ENCODE data around the gene EPHA2.

DNA sequence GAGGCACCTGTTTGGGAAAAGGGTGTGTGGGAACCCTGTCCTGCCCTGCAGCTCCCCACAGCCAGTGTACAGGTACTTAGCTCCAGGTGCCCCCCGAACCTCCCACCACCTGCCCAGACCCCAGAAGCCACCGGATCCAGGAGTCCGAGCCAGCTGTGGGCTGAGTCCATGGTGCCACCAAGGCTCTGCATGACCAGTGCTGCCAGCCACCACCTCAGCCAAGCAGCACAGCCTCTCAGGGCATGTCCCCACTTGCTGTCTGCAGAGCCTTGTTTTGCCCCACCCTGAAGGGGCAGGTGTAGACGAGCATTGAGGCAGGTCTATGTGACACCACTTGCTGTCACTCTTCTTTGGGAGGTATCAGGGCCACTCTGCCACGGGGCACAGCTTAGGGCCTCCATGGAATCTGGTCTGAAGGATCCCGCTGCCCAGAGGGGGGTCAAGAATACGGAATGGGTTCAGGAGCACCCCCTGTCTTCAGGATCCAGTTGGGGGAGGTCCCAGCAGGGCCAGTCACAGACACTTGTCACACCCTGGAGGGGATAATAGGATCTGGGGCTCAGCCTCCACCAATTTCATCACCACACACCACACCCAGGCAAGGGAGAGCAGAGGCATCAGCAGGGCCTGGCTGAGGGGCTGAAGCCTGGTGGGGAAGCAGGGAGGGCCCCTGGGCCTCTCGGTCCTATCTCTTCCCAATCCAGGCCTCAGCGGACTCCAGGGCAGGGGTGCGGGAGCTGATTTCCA, 28.9 kb upstream of the EPHA2 start:
- TF ChIP-seq, protein P1, sequence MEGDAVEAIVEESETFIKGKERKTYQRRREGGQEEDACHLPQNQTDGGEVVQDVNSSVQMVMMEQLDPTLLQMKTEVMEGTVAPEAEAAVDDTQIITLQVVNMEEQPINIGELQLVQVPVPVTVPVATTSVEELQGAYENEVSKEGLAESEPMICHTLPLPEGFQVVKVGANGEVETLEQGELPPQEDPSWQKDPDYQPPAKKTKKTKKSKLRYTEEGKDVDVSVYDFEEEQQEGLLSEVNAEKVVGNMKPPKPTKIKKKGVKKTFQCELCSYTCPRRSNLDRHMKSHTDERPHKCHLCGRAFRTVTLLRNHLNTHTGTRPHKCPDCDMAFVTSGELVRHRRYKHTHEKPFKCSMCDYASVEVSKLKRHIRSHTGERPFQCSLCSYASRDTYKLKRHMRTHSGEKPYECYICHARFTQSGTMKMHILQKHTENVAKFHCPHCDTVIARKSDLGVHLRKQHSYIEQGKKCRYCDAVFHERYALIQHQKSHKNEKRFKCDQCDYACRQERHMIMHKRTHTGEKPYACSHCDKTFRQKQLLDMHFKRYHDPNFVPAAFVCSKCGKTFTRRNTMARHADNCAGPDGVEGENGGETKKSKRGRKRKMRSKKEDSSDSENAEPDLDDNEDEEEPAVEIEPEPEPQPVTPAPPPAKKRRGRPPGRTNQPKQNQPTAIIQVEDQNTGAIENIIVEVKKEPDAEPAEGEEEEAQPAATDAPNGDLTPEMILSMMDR (IDR thresholded peaks at IDR 0.05), result no peak
- TF ChIP-seq EP300 (IDR thresholded peaks at IDR 0.05) (no peak), POLR2A (IDR thresholded peaks at IDR 0.05) (no peak)

Measured in tibial nerve (tissue), 4 donors.